Karpas-422 (cell line): ENCODE results near the gene TRAPPC1. TPM values are rescaled to one million over a fixed set of nuclear protein-coding genes. Genes with fewer than 3 reads are reported as not detected.

ENCODE experiments used
- DNase-seq: peaks from one replicate; pipeline ENCODE4 v3.0.0-alpha.2; 2015
- H2AFZ ChIP-seq: fragments of 200-600 bp; sonication (generic); 2 replicates; pipeline ENCODE4 v1.6.1; 2014; ENCODE audit warnings: antibody characterized with exemption, low read length, mixed read lengths
- H3K27ac ChIP-seq: fragments of 200-600 bp; sonication (generic); 2 replicates; pipeline ENCODE4 v1.5.1; 2014; ENCODE audit warnings: mild to moderate bottlenecking, low read length, moderate library complexity
- H3K27me3 ChIP-seq: fragments of 200-600 bp; sonication (generic); 2 replicates; pipeline ENCODE4 v1.6.1; 2014; ENCODE audit warnings: low read length, mixed read lengths
- H3K36me3 ChIP-seq: fragments of 200-600 bp; sonication (generic); 2 replicates; pipeline ENCODE4 v1.6.1; 2014; ENCODE audit warnings: low read length, mixed read lengths; ENCODE audit not compliant: insufficient read depth
- H3K4me1 ChIP-seq: fragments of 200-600 bp; sonication (generic); 2 replicates; pipeline ENCODE4 v1.6.1; 2014; ENCODE audit warnings: mild to moderate bottlenecking, low read length, mixed read lengths
- H3K4me2 ChIP-seq: fragments of 200-600 bp; sonication (generic); 2 replicates; pipeline ENCODE4 v1.6.1; 2014; ENCODE audit warnings: low read length, low read depth, mild to moderate bottlenecking; ENCODE audit not compliant: poor library complexity, severe bottlenecking
- H3K4me3 ChIP-seq: fragments of 200-600 bp; sonication (generic); 2 replicates; pipeline ENCODE4 v1.5.1; 2014; ENCODE audit warnings: mild to moderate bottlenecking, antibody characterized with exemption, low read length, mixed read lengths
- H3K79me2 ChIP-seq: fragments of 200-600 bp; sonication (generic); 2 replicates; pipeline ENCODE4 v1.6.1; 2014; ENCODE audit warnings: mild to moderate bottlenecking, low read length, mixed read lengths
- H3K9ac ChIP-seq: fragments of 200-600 bp; sonication (generic); 2 replicates; pipeline ENCODE4 v1.6.0; 2014; ENCODE audit warnings: low read length
- H3K9me2 ChIP-seq: fragments of 200-600 bp; sonication (generic), shearing (Covaris generic); replicated peaks from 2 replicates; pipeline ENCODE4 v1.6.0; 2014; ENCODE audit warnings: mild to moderate bottlenecking, low read length, moderate library complexity; ENCODE audit not compliant: insufficient read depth
- H3K9me3 ChIP-seq: fragments of 300-700, 200-600 bp; sonication (generic); 2 replicates; pipeline ENCODE4 v1.6.1; 2014; ENCODE audit warnings: low read length, mixed read lengths
- H4K20me1 ChIP-seq: fragments of 200-600 bp; sonication (generic); 2 replicates; pipeline ENCODE4 v1.6.1; 2014; ENCODE audit warnings: mild to moderate bottlenecking, antibody characterized with exemption, low read length, low read depth; ENCODE audit not compliant: insufficient read depth
- total RNA-seq: library from RNA; depleted of rRNA; stranded (reverse); fragments of >200 nt; shearing (Covaris generic); gene quantifications from 2 replicates; pipeline ENCODE4 v1.2.3, GENCODE V29; 2014; ENCODE audit warnings: low replicate concordance; rRNA removed

Gene TRAPPC1, protein sequence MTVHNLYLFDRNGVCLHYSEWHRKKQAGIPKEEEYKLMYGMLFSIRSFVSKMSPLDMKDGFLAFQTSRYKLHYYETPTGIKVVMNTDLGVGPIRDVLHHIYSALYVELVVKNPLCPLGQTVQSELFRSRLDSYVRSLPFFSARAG
- total RNA-seq, result 54.4 and 60.8 TPM in 2 replicates

DNA sequence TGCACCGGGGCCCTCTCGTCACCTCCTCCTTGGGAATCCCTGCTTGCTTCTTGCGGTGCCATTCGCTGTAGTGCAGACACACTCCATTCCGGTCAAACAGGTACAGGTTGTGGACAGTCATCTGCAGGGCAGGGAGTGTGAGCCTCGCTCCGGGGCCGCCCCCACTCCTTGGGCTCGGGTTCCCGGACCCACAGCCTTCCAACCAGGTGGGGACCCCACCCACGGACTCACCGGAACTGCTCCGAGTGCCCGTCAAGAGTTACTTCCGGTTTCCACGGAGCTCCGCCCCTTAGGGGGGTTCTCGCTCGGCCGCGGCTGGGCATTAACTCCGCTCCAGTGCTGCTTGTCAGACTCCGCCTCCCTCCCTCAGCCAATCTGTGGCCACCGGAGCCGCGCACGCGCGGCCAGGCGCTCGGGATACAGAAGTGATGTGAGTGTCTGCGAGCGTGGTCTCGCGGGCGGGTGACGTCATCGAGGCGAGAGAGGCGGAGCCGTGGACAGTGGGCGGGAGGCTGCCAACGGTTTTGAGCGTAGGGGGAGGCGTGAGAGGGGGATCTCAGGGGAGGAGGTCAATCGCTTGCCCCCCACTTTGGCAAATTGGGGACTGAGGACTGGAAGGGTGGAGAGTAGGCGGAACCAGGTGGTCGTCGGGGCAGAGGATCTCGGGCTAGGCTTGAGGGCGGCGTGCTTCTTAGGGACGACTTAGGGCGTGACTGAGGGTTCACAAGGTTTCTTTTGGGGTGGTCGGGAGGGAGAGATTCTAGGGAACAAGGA is at the start of gene TRAPPC1, which contains the start of gene CNTROB:
TSS of gene TRAPPC1 (minus strand) at position 238 of the 774 bp plus-strand sequence. CDS start at position 121, 117 bp downstream.
TSS of gene CNTROB (plus strand) at position 498 of the 774 bp plus-strand sequence. CDS start 874 bp downstream, outside the sequence.
- Histone ChIP-seq H3K4me3 (peak within 1 kb of the TSS; percentile 98), H3K9me3 (no peaks in the 10 kb centered on the region), H3K9ac (peak within 1 kb of the TSS; percentile 93), H3K36me3 (peaks cover 10% of the 10 kb centered on the region; the same call in 1 of the 2 replicates), H3K27ac (peak within 1 kb of the TSS; percentile 67), H4K20me1 (peaks cover 4% of the 10 kb centered on the region; the same call in 1 of the 2 replicates), H3K79me2 (peaks cover 58% of the 10 kb centered on the region), H3K9me2 (no peaks in the 10 kb centered on the region), H3K4me2 (peak within 1 kb of the TSS; percentile 99), H3K4me1 (peaks cover 46% of the 10 kb centered on the region), H3K27me3 (no peaks in the 10 kb centered on the region), H2AFZ (peak within 1 kb of the TSS; percentile 45)
- peak; percentile 100 for DNase-seq

DNA sequence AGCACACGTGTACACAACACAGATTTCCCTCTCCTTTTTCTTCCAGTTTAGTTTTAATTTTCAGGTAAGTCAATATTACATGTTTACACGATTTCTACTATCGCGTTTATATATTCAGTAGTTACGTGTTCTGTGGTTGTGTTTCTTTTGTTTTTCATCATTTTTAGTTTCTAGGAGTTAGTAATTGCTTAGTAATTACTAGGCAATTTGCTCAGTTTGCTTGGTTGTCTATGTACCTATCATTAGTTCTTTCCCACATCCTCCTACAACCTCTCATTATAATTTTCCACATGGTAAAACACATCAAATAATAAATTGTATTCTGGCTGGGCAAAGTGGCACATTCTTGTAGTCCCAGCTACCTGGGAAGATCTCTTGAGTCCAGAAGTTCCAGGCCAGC is 46.1 kb upstream of the TRAPPC1 start:
- H2AFZ ChIP-seq, result no peak overlapping the region
- H3K9me2 ChIP-seq, result no peaks in the 10 kb centered on the region
- H3K36me3 ChIP-seq, result no peaks in the 10 kb centered on the region
- no peak for DNase-seq
- H3K79me2 ChIP-seq, result no peaks in the 10 kb centered on the region
- no peaks in the 10 kb centered on the region for H3K4me1 ChIP-seq
- H3K27me3 ChIP-seq, result 0 out of 2 replicates have a peak, but pooled peaks cover 4% of the 10 kb centered on the region
- peaks cover 10% of the 10 kb centered on the region for H3K9me3 ChIP-seq
- no peak overlapping the region for H3K4me2 ChIP-seq
- H4K20me1 ChIP-seq, result no peaks in the 10 kb centered on the region
- no peak overlapping the region for H3K27ac ChIP-seq
- H3K9ac ChIP-seq, result no peak overlapping the region
- no peak overlapping the region for H3K4me3 ChIP-seq

DNA sequence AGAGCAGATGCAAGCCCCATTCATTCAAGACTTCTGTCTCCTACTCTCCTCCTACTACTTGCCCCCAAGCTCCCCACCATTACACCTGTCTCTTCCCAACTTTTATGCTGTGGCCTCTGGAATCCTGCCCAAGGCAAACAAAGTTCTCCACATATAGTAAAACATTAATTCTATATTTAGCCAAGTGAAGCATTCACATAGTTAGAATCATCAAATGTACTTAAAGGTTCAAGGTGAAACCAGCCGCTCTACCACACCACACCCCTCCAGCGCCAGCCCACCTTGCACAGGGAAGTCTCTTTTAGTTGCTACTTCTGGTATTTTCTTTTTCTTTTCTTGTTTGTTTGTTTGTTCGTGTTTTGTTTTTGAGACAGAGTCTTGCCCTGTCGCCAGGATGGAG is 45.3 kb upstream of the TRAPPC1 start:
- Histone ChIP-seq H3K27ac (no peak overlapping the region), H2AFZ (no peak overlapping the region), H3K9me3 (peaks cover 10% of the 10 kb centered on the region), H3K4me1 (no peaks in the 10 kb centered on the region; the same call in 1 of the 2 replicates), H3K9me2 (no peaks in the 10 kb centered on the region), H4K20me1 (no peaks in the 10 kb centered on the region), H3K4me2 (no peak overlapping the region), H3K9ac (no peak overlapping the region), H3K4me3 (no peak overlapping the region), H3K36me3 (no peaks in the 10 kb centered on the region), H3K27me3 (0 out of 2 replicates have a peak, but pooled peaks cover 4% of the 10 kb centered on the region), H3K79me2 (no peaks in the 10 kb centered on the region)
- no peak for DNase-seq

DNA sequence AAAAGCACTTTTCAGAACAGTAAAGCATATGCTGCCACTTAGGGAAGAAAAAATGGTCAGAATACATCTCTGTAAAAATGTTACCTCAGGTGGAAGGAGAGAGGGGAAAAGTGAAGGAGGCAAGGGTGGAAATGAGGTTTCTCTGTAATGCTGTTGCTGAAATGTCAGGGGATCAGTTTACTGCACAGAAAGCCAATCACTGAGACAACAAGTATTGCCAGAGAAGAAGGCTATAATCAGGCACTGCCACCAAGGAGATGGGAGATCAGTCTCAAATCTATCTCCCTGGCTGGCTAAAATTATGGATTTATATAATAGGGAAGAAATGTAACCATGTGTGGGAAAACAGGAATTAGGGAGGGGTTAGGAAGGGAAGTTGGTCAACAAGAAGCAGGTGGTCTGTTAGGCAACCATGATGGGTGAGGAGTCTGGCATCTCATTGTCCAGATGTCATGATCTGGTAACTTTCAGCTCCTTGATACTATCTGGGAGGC is 42.9 kb upstream of the TRAPPC1 start:
- Histone ChIP-seq H3K4me2 (no peak overlapping the region), H3K27me3 (0 out of 2 replicates have a peak, but pooled peaks cover 4% of the 10 kb centered on the region), H3K27ac (no peak overlapping the region), H3K4me1 (peaks cover 12% of the 10 kb centered on the region), H4K20me1 (no peaks in the 10 kb centered on the region), H3K4me3 (no peak overlapping the region), H3K9me3 (peaks cover 10% of the 10 kb centered on the region), H3K9ac (no peak overlapping the region), H3K36me3 (no peaks in the 10 kb centered on the region), H3K9me2 (no peaks in the 10 kb centered on the region), H3K79me2 (no peaks in the 10 kb centered on the region), H2AFZ (no peak overlapping the region)
- DNase-seq, result no peak

DNA sequence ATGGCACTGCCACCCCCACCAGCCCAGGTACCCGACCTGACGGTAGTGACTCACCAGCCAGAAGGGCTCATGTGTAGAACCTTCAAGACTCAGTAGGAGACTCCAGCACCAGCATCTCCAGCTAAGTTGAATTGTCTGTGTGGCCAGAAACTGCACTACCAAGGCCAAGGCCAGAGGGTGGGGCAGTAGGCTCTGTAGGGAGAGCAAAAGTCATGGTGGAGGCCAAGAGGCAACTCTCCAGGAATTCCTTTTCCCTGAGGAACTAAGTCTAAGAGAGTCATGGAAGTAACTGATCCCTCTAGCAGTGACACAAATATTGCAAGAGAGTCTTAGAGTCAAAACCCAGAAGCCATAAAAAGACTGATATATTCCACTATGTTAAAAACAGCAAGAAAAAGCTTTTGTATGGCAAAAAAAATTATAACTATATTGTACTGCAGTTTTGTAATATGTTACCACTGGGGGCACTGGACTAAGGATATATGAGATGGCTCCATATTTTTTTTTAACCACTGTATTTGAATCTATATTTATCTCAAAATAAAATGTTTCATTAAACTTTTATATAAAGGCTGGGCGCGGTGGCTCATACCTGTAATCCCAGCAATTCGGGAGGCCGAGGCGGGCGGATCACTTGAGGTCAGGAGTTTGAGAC is 40.5 kb upstream of the TRAPPC1 start:
- Histone ChIP-seq H3K79me2 (no peaks in the 10 kb centered on the region), H3K9me3 (peaks cover 10% of the 10 kb centered on the region), H3K27ac (no peak overlapping the region), H3K27me3 (0 out of 2 replicates have a peak, but pooled peaks cover 4% of the 10 kb centered on the region), H2AFZ (no peak overlapping the region), H3K4me3 (no peak overlapping the region), H3K4me2 (no peak overlapping the region), H3K4me1 (peaks cover 12% of the 10 kb centered on the region), H4K20me1 (no peaks in the 10 kb centered on the region), H3K9me2 (no peaks in the 10 kb centered on the region), H3K36me3 (no peaks in the 10 kb centered on the region), H3K9ac (no peak overlapping the region)
- DNase-seq, result peak; percentile 45

DNA sequence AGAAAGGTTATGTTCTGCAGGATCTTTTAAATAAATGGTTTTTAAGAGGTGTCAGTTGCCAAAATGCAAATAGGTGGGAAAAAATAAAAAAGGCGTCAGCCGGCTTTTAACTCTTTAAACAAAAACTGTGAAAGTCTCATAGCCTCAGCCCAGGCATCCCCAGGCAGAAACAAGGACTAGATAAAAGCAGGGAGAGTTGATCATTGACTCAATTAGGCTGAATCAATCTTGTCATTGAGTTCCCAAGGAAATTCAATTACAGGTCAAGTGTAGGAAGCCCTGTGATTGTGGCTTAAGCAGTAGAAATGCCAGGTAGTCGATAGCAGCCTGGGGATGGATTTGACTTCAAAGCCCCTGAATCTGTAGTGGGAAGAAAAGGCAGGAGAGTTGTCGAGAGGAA is 39.9 kb upstream of the TRAPPC1 start:
- H3K9me2 ChIP-seq, result no peaks in the 10 kb centered on the region
- H3K27ac ChIP-seq, result no peak overlapping the region
- H3K79me2 ChIP-seq, result no peaks in the 10 kb centered on the region
- H3K9ac ChIP-seq, result no peak overlapping the region
- no peaks in the 10 kb centered on the region for H3K36me3 ChIP-seq
- peaks cover 10% of the 10 kb centered on the region for H3K9me3 ChIP-seq
- H4K20me1 ChIP-seq, result no peaks in the 10 kb centered on the region
- no peak overlapping the region for H2AFZ ChIP-seq
- peaks cover 12% of the 10 kb centered on the region for H3K4me1 ChIP-seq
- no peak for DNase-seq
- H3K27me3 ChIP-seq, result 0 out of 2 replicates have a peak, but pooled peaks cover 4% of the 10 kb centered on the region
- no peak overlapping the region for H3K4me3 ChIP-seq
- no peak overlapping the region for H3K4me2 ChIP-seq

DNA sequence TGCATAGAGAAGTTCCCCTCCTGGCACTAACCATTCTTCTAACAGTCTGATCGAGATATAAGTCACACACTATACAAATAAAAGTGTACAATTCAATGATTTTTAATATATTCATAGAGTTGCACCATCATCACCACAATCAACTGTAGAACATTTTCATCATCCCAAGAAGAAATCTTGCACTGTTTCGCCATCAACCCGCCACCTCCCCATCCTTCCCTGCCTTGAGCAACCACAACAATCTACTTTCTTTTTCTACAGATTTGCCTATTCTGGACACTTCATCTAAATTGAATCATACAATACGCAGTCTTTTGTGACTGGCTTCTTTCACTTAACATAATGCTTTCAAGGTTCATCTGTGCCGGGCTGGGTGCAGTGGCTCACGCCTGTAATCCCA is 37.7 kb upstream of the TRAPPC1 start:
- H3K27ac ChIP-seq, result no peak overlapping the region

DNA sequence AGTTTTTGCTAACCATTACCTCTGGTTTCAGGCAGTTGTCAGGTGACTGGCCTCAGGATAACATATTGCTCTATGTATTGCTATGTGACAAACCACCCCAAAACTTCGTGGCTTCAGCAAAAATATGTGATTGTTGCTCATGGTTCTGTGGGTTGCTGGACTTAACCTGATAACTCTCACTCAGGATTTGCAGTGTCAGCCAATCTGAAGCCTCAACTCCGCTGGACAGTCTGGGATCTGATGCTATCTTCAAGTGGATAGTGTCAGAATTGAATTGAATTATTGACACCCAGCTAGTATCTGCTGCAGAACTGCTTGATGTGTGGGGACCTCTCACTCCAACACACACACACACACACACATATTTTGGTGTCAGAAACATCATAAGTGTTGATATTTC is 36.0 kb upstream of the TRAPPC1 start:
- no peak overlapping the region for H3K4me3 ChIP-seq
- H4K20me1 ChIP-seq, result no peaks in the 10 kb centered on the region
- no peak for DNase-seq
- peaks cover 12% of the 10 kb centered on the region for H3K4me1 ChIP-seq
- no peak overlapping the region for H3K4me2 ChIP-seq
- no peak overlapping the region for H3K27ac ChIP-seq
- H2AFZ ChIP-seq, result no peak overlapping the region
- H3K27me3 ChIP-seq, result no peaks in the 10 kb centered on the region
- no peaks in the 10 kb centered on the region for H3K79me2 ChIP-seq
- H3K9ac ChIP-seq, result no peak overlapping the region
- H3K9me2 ChIP-seq, result no peaks in the 10 kb centered on the region
- no peaks in the 10 kb centered on the region for H3K36me3 ChIP-seq
- no peaks in the 10 kb centered on the region for H3K9me3 ChIP-seq

More for the DNA sequence above, 37.7 kb upstream of the TRAPPC1 start:
- Histone ChIP-seq H3K9me3 (peaks cover 1% of the 10 kb centered on the region), H3K79me2 (no peaks in the 10 kb centered on the region), H3K9ac (no peak overlapping the region), H3K27me3 (no peaks in the 10 kb centered on the region), H3K4me3 (no peak overlapping the region), H3K4me2 (no peak overlapping the region), H3K4me1 (peaks cover 12% of the 10 kb centered on the region), H3K9me2 (no peaks in the 10 kb centered on the region), H3K36me3 (no peaks in the 10 kb centered on the region), H4K20me1 (no peaks in the 10 kb centered on the region), H2AFZ (no peak overlapping the region)
- no peak for DNase-seq
